Astrocyte (in vitro differentiated cells and primary cell): Measurements from ENCODE around the gene MICAL2.

Experiments
- CTCF ChIP-seq: IDR thresholded peaks from 2 replicates; pipeline ENCODE4 v1.5.1; 2011; ENCODE audit warnings: low read depth, mild to moderate bottlenecking, inconsistent platforms, low read length, moderate library complexity; ENCODE audit not compliant: insufficient read depth
- EZH2 ChIP-seq: IDR thresholded peaks from 2 replicates; pipeline ENCODE4 v1.6.1; 2012; ENCODE audit warnings: mild to moderate bottlenecking, low read length, inconsistent platforms; ENCODE audit not compliant: insufficient read depth

- TF ChIP-seq CTCF, result no peak
- TF ChIP-seq EZH2, result no peak
Measured at GRCh38 chr11:12131943-12132789, 21.8 kb downstream of the MICAL2 start.
